CD14-positive monocyte (primary cell): ENCODE data around the gene SLC35F3. TPM values are rescaled to one million over a fixed set of nuclear protein-coding genes. Genes with fewer than 3 reads are reported as not detected.
"Not testable (repeated sequence)": the region's sequence is repeated elsewhere in the genome, so short reads cannot be mapped to it uniquely, and the experiment has no call there.

Source experiments
- DNase-seq, 3 donors: peaks; one replicate each; pipeline ENCODE4 v3.0.0-alpha.2; 2011 to 2022
- H2AFZ ChIP-seq: 2 replicates; pipeline ENCODE4 v1.6.0; 2012; ENCODE audit warnings: mild to moderate bottlenecking, low read depth, low read length, inconsistent platforms; ENCODE audit not compliant: insufficient read depth, poor library complexity, severe bottlenecking
- H3K27ac ChIP-seq, 2 donors: 1 replicate in 1 of 2; 2 replicates in 1 of 2; pipeline ENCODE4 v1.5.1; 2012 to 2013; ENCODE audit warnings: low read length in 2 of 2, control low read depth in 1 of 2, inconsistent platforms in 1 of 2, low read depth in 1 of 2, mild to moderate bottlenecking in 1 of 2
- H3K27me3 ChIP-seq, 2 donors: one replicate each; pipeline versions ENCODE4 v1.6.0 to v1.6.1; 2011 to 2013; ENCODE audit warnings: low read length in 2 of 2; ENCODE audit not compliant: control insufficient read depth in 2 of 2, insufficient read depth in 2 of 2
- H3K36me3 ChIP-seq, 2 donors: replicated peaks in 1 of 2; 1 replicate in 1 of 2; 2 replicates in 1 of 2; pipeline versions ENCODE4 v1.5.1 to v1.6.1; 2012 to 2013; ENCODE audit warnings: low read length in 2 of 2, control low read depth in 1 of 2, inconsistent platforms in 1 of 2, mild to moderate bottlenecking in 1 of 2; ENCODE audit not compliant: insufficient read depth in 2 of 2, control insufficient read depth in 1 of 2
- H3K4me1 ChIP-seq, 2 donors: 1 replicate in 1 of 2; 2 replicates in 1 of 2; pipeline versions ENCODE4 v1.5.1 to v1.6.1; 2012 to 2013; ENCODE audit warnings: low read length in 2 of 2, control low read depth in 1 of 2, inconsistent platforms in 1 of 2, mild to moderate bottlenecking in 1 of 2, moderate library complexity in 1 of 2; ENCODE audit not compliant: insufficient read depth in 2 of 2, control insufficient read depth in 1 of 2
- H3K4me2 ChIP-seq: replicated peaks from 2 replicates; pipeline ENCODE3; 2012; ENCODE audit warnings: low read length, moderate library complexity, mild to moderate bottlenecking; ENCODE audit not compliant: poor library complexity, severe bottlenecking; ENCODE audit errors: extremely low read depth
- H3K4me3 ChIP-seq, 3 experiments: fragments of 200-600 bp in 1 of 3; sonication (generic) in 1 of 3; replicated peaks in 1 of 3; 1 replicate in 2 of 3; 2 replicates in 1 of 3; pipeline ENCODE4 v1.5.1; 2011 to 2013; ENCODE audit warnings: low read length in 3 of 3, mild to moderate bottlenecking in 3 of 3, control low read depth in 2 of 3, low read depth in 2 of 3, inconsistent platforms in 1 of 3, moderate library complexity in 1 of 3
- H3K79me2 ChIP-seq: 2 replicates; pipeline ENCODE4 v1.6.0; 2012; ENCODE audit warnings: mild to moderate bottlenecking, control low read depth, inconsistent platforms, low read length, moderate library complexity; ENCODE audit not compliant: insufficient read depth
- H3K9ac ChIP-seq: 2 replicates; pipeline ENCODE4 v1.6.0; 2017; ENCODE audit warnings: low read length, mild to moderate bottlenecking; ENCODE audit not compliant: insufficient read depth, poor library complexity, severe bottlenecking
- H3K9me3 ChIP-seq, 2 donors: replicated peaks in 1 of 2; 1 replicate in 1 of 2; 2 replicates in 1 of 2; pipeline versions ENCODE4 v1.5.1 to v1.6.1; 2012 to 2013; ENCODE audit warnings: low read length in 2 of 2, control low read depth in 1 of 2; ENCODE audit not compliant: control insufficient read depth in 1 of 2, insufficient read depth in 1 of 2
- H4K20me1 ChIP-seq: 2 replicates; pipeline ENCODE4 v1.6.0; 2012; ENCODE audit warnings: mild to moderate bottlenecking, low read length, control low read depth, moderate library complexity; ENCODE audit not compliant: insufficient read depth
- H3K27ac Mint-ChIP-seq, 7 donors: one replicate each; pipeline ENCODE4 v1.8.0; 2020; ENCODE audit warnings: mild to moderate bottlenecking in 7 of 7, mixed read lengths in 7 of 7, moderate library complexity in 6 of 7, inconsistent platforms in 2 of 7
- H3K27me3 Mint-ChIP-seq, 3 donors: one replicate each; pipeline ENCODE4 v1.8.0; 2021 to 2022; ENCODE audit warnings: low read depth in 3 of 3, mild to moderate bottlenecking in 3 of 3, mixed read lengths in 3 of 3, moderate library complexity in 3 of 3, inconsistent platforms in 1 of 3
- H3K36me3 Mint-ChIP-seq, 2 donors: one replicate each; pipeline ENCODE4 v1.8.0; 2020; ENCODE audit warnings: mixed read lengths in 2 of 2, inconsistent platforms in 1 of 2, mild to moderate bottlenecking in 1 of 2
- H3K4me1 Mint-ChIP-seq: one replicate; pipeline ENCODE4 v1.8.0; 2020; ENCODE audit warnings: mild to moderate bottlenecking, mixed read lengths
- H3K4me3 Mint-ChIP-seq, 2 donors: one replicate each; pipeline ENCODE4 v1.8.0; 2020; ENCODE audit warnings: mild to moderate bottlenecking in 2 of 2, mixed read lengths in 2 of 2, moderate library complexity in 1 of 2
- H3K9me3 Mint-ChIP-seq, 7 donors: one replicate each; pipeline ENCODE4 v1.8.0; 2020 to 2022; ENCODE audit warnings: mixed read lengths in 7 of 7, mild to moderate bottlenecking in 6 of 7, moderate library complexity in 6 of 7, inconsistent platforms in 2 of 7
- CTCF ChIP-seq: fragments of 200-600 bp; IDR thresholded peaks from one replicate; pipeline ENCODE4 v1.8.0; 2022; ENCODE audit warnings: antibody characterized with exemption, mild to moderate bottlenecking
- WGBS: methylation state at CpG from one replicate; pipeline ENCODE4 v1.1.5; 2013; ENCODE audit warnings: missing lambda C conversion rate; ENCODE audit not compliant: insufficient coverage; 5-methylcytosine and 5-hydroxymethylcytosine counted together
- intact Hi-C, 2 donors: fragments of 100-400 bp; cut with micrococcal nuclease; formaldehyde crosslinking; loops; one replicate each; pipeline versions ENCODE4 v1.15.0 to v1.15.1; 2023
- polyA plus RNA-seq, 3 donors: library from polyadenylated mRNA; depleted of rRNA in 1 of 3; unstranded in 2 of 3; stranded (reverse) in 1 of 3; fragments of 300-500 nt in 2 of 3; fragments of >200 nt in 1 of 3; fragmentation: Illumina TruSeq in 2 of 3; gene quantifications; 1 replicate in 2 of 3; 2 replicates in 1 of 3; pipeline ENCODE4 v1.2.3, GENCODE V29; 2012 to 2021

The SLC35F3 gene
- polyA plus RNA-seq, 3 donors: 0.17 to 0.78 TPM; not detected in 1

DNA sequence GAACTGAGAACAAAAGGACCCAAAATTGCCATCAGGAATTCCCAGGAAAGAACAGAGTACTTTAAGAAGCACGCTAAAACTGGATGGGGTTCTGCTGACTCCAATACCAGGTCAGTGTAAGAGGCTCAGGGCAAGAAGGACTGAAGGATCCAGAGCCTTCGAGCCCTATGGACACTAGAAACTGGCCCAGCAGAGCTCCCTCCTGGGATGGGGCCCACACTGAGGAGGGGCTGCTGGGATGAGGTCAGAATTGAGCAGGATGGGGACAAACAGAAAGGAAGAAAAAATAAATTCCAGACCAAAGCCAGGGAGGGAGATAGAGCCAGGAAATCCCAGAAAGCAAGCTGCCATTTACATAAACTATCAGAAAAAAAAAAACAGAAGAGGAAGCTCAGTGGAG is 246.4 kb downstream of the SLC35F3 start:
- Mint-ChIP-seq H3K4me1 (no peaks in the 10 kb centered on the region), H3K9me3 (peaks cover 1 to 10% (median 2%) of the 10 kb centered on the region in 7 donors), H3K27me3 (peaks cover 6 to 11% (median 10%) of the 10 kb centered on the region in 3 donors), H3K36me3 (no peaks in the 10 kb centered on the region), H3K4me3 (no peak overlapping the region), H3K27ac (peak overlapping the region in 1 of 7 donors; percentile 58)
- no peaks in the 10 kb centered on the region for H3K79me2 ChIP-seq
- no peaks in the 10 kb centered on the region for H3K36me3 ChIP-seq
- no peak overlapping the region for H3K4me3 ChIP-seq
- H4K20me1 ChIP-seq: no peaks in the 10 kb centered on the region
- 92% methylated on average over 1 of the region's 2 CpGs for WGBS
- H3K27ac ChIP-seq: no peak overlapping the region
- H3K9ac ChIP-seq: no peak overlapping the region
- no peak for TF ChIP-seq CTCF
- intact Hi-C loops: loop anchor here (10.0 kb wide), 2 partner anchors 154 to 164 kb away; no protein-coding TSS in a partner anchor
- DNase-seq: no peak
- no peaks in the 10 kb centered on the region for H3K27me3 ChIP-seq
- no peaks in the 10 kb centered on the region for H3K9me3 ChIP-seq
- no peaks in the 10 kb centered on the region for H3K4me1 ChIP-seq
- H2AFZ ChIP-seq: no peak overlapping the region
- H3K4me2 ChIP-seq: no peak overlapping the region

DNA sequence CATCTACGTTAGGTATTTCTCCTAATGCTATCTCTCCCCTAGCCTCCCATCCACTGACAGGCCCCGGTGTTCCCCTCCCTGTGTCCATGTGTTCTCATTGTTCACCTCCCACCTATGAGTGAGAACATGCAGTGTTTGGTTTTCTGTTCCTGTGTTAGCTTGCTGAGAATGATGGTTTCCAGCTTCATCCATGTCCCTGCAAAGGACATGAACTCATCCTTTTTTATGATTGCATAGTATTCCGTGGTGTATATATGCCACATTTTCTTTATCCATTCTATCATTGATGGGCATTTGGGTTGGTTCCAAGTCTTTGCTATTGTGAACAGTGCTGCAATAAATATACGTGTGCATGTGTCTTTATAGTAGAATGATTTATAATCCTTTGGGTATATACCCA is 247.9 kb downstream of the SLC35F3 start:
- H3K4me1 ChIP-seq, DNase-seq, H3K27me3 ChIP-seq, H3K9me3 ChIP-seq, H3K27me3 Mint-ChIP-seq, H3K36me3 Mint-ChIP-seq, H3K4me2 ChIP-seq, H2AFZ ChIP-seq, H3K9me3 Mint-ChIP-seq, H3K9ac ChIP-seq, H3K27ac Mint-ChIP-seq, H3K36me3 ChIP-seq, H3K4me3 Mint-ChIP-seq, H3K4me1 Mint-ChIP-seq, H4K20me1 ChIP-seq, H3K27ac ChIP-seq, H3K79me2 ChIP-seq, H3K4me3 ChIP-seq: not testable (repeated sequence)
- WGBS: 83% methylated on average over 1 of the region's 4 CpGs
- intact Hi-C loops: loop anchor here (10.0 kb wide), 2 partner anchors 152 to 162 kb away; no protein-coding TSS in a partner anchor
